DOHH2 (cell line): ENCODE results near the gene EXOC7.

Experiments
- CTCF ChIP-seq: fragments of 200-600 bp; sonication (generic); IDR thresholded peaks from one replicate; pipeline ENCODE4 v1.5.1; 2014; ENCODE audit warnings: antibody characterized with exemption, mild to moderate bottlenecking, low read depth, low read length; ENCODE audit not compliant: poor library complexity, severe bottlenecking
- EZH2phosphoT487 ChIP-seq: fragments of 200-600 bp; sonication (generic); IDR thresholded peaks from 2 replicates; pipeline ENCODE4 v1.6.1; 2017; ENCODE audit warnings: borderline replicate concordance, mild to moderate bottlenecking, antibody characterized with exemption, low read length, moderate library complexity, mixed read lengths

- TF ChIP-seq CTCF (no peak), EZH2phosphoT487 (no peak)
These were observed 1.3 kb upstream of the EXOC7 start for GRCh38 chr17:76104896-76105231.
